ENCODE measurements around the gene C19orf67. TPM values are rescaled to one million over a fixed set of nuclear protein-coding genes. Genes with fewer than 3 reads are reported as not detected.
"Not testable (repeated sequence)": the region's sequence is repeated elsewhere in the genome, so short reads cannot be mapped to it uniquely, and the experiment has no call there.

Gene C19orf67
- polyA plus RNA-seq, 1 donor: 0.10 TPM

DNA sequence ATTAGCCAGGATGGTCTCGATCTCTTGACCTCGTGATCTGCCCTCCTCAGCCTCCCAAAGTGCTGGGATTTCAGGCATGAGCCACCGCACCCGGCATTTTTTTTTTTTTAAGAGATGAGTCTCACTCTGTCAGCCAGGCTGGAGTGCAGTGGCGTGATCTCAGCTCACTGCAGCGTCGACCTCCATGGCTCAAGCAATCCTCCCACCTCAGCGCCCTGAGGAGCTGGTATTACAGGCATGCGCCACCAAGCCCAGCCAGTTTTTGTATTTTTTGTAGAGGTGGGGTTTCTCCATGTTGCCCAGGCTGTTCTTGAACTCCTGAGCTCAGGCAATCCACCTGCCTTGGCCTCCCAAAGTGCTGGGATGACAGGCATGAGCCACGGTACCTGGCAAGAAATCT, 37.7 kb downstream of the C19orf67 start:
- not testable (repeated sequence) for H3K9me3 ChIP-seq (ENCODE audit: control insufficient read depth, low read depth, low read length); H3K36me3 ChIP-seq (ENCODE audit: control insufficient read depth, insufficient read depth, low read length); H3K27ac ChIP-seq (ENCODE audit: low read length); H3K4me3 ChIP-seq (ENCODE audit: low read length); DNase-seq; H3K4me1 ChIP-seq (ENCODE audit: control insufficient read depth, insufficient read depth, low read length); H3K27me3 ChIP-seq (ENCODE audit: control insufficient read depth, insufficient read depth, low read length)
- no CpG with 5 or more reads among the region's 10 CpGs for WGBS (ENCODE audit: insufficient coverage, low lambda C conversion rate)

DNA sequence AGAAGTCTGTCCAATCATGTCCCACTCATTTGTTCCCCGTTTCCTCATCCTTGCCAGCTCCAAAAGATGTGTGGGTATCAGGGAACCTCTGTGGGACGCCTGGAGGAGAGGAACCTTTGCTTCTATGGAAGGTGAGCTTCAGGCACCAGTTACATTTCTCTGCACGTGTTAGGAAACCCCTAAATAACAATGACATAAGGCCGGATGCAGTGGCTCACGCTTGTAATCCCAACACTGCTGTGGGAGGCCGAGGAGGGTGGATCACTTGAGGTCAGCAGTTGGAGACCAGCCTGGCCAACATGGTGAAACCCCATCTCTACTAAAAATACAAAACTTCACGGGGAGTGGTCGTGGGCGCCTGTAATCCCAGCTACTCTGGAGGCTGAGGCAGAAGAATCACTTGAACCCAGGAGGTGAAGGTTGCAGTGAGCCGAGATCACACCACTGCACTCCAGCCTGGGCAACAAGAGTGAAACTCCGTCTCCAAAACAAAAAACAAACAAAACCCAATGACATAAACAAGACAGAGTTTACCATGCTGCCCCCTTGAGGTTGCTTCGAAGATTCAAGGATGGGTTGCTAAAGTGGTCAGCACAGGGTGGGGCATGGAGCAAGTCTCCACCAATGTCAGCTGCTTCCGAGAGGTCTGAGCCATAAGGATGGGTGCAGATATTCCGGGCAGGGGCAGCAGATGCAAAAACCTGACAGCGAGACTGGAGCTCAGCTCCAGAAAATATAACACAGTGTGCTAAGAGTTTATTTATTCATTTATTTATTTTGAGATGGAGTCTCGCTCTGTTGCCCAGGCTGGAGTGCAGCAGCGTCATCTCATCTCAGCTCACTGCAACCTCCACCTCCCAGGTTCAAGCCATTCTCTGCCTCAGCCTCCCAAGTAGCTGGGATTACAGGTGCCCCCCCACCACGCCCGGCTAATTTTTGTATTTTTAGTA, 42.6 kb downstream of the C19orf67 start:
- DNase-seq: peak in 1 of 2 donors; percentile 52
- not testable (repeated sequence) for H3K4me1 ChIP-seq (ENCODE audit: control insufficient read depth, insufficient read depth, low read length); H3K36me3 ChIP-seq (ENCODE audit: control insufficient read depth, insufficient read depth, low read length); H3K4me3 ChIP-seq (ENCODE audit: low read length); H3K27me3 ChIP-seq (ENCODE audit: control insufficient read depth, insufficient read depth, low read length); H3K9me3 ChIP-seq (ENCODE audit: control insufficient read depth, low read depth, low read length); H3K27ac ChIP-seq (ENCODE audit: low read length)
- no CpG with 5 or more reads among the region's 19 CpGs for WGBS (ENCODE audit: insufficient coverage, low lambda C conversion rate)

GRCh38 chr19:14039181-14039580, 46.4 kb downstream of the C19orf67 start:
- no peaks in the 10 kb centered on the region for H3K9me3 ChIP-seq (ENCODE audit: control insufficient read depth, low read depth, low read length)
- no CpG with 5 or more reads among the region's 7 CpGs for whole genome bisulfite sequencing (ENCODE audit: insufficient coverage, low lambda C conversion rate)
- DNase-seq: no peak
- H3K4me3 ChIP-seq (ENCODE audit: low read length): no peak overlapping the region
- no peak overlapping the region for H3K27ac ChIP-seq (ENCODE audit: low read length)
- H3K36me3 ChIP-seq (ENCODE audit: control insufficient read depth, insufficient read depth, low read length): no peaks in the 10 kb centered on the region
- H3K4me1 ChIP-seq (ENCODE audit: control insufficient read depth, insufficient read depth, low read length): no peaks in the 10 kb centered on the region
- no peaks in the 10 kb centered on the region for H3K27me3 ChIP-seq (ENCODE audit: control insufficient read depth, insufficient read depth, low read length)

- Histone ChIP-seq H3K27ac (ENCODE audit: low read length) (no peak overlapping the region), H3K27me3 (ENCODE audit: control insufficient read depth, insufficient read depth, low read length) (peaks cover 5% of the 10 kb centered on the region), H3K9me3 (ENCODE audit: control insufficient read depth, low read depth, low read length) (no peaks in the 10 kb centered on the region), H3K4me1 (ENCODE audit: control insufficient read depth, insufficient read depth, low read length) (peaks cover 3% of the 10 kb centered on the region), H3K4me3 (ENCODE audit: low read length) (no peak overlapping the region), H3K36me3 (ENCODE audit: control insufficient read depth, insufficient read depth, low read length) (no peaks in the 10 kb centered on the region)
- WGBS (ENCODE audit: insufficient coverage, low lambda C conversion rate): 100% methylated on average over 3 of the region's 7 CpGs
- no peak for DNase-seq
These were observed 49.9 kb downstream of the C19orf67 start for GRCh38 chr19:14035706-14036105.

DNA sequence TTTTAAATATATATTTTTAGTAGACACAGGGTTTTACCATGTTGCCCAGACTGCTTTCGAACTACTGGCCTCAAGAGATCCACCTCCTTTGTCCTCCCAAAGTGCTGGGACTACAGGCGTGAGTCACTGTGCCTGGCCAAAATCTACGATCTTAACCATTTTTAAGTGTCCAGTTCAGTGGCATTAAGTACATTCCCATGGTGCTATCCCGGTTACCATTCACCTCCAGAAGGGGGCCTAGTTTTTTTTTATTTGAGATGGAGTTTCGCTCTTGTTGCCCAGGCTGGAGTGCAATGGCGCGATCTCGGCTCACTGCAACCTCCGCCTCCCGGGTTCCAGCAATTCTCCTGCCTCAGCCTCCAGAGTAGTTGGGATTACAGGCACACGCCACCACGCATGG, 50.4 kb downstream of the C19orf67 start:
- no CpG with 5 or more reads among the region's 12 CpGs for WGBS (ENCODE audit: insufficient coverage, low lambda C conversion rate)
- DNase-seq; H3K9me3 ChIP-seq (ENCODE audit: control insufficient read depth, low read depth, low read length); H3K36me3 ChIP-seq (ENCODE audit: control insufficient read depth, insufficient read depth, low read length); H3K4me1 ChIP-seq (ENCODE audit: control insufficient read depth, insufficient read depth, low read length); H3K27me3 ChIP-seq (ENCODE audit: control insufficient read depth, insufficient read depth, low read length); H3K27ac ChIP-seq (ENCODE audit: low read length); H3K4me3 ChIP-seq (ENCODE audit: low read length): not testable (repeated sequence)

DNA sequence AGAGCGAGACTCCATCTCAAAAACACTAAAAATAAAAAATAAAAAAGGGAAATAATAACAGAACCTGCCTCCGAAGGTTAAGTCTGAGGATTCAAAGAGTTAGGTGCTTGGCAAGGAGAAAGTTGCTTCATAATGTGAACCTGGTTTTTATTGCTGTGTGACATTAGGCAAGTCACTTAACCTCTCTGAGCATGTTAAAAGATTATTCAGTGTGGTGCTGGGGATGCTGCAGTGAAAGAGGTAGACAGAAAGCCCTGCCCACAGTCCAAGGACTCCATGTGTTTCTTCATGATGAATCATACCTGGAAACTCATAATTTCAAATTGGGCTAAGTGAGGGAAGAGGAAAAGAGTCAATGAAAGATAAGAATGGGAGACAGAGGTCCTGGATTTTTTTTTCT, 51.6 kb downstream of the C19orf67 start:
- WGBS (ENCODE audit: insufficient coverage, low lambda C conversion rate): 100% methylated on average over 1 of the region's 2 CpGs
- Histone ChIP-seq H3K9me3 (ENCODE audit: control insufficient read depth, low read depth, low read length) (no peaks in the 10 kb centered on the region), H3K4me3 (ENCODE audit: low read length) (no peak overlapping the region), H3K4me1 (ENCODE audit: control insufficient read depth, insufficient read depth, low read length) (peaks cover 3% of the 10 kb centered on the region), H3K36me3 (ENCODE audit: control insufficient read depth, insufficient read depth, low read length) (no peaks in the 10 kb centered on the region), H3K27me3 (ENCODE audit: control insufficient read depth, insufficient read depth, low read length) (peaks cover 5% of the 10 kb centered on the region), H3K27ac (ENCODE audit: low read length) (no peak overlapping the region)
- DNase-seq: no peak

- Histone ChIP-seq H3K27ac (ENCODE audit: low read length) (no peak within 1 kb of the TSS), H3K4me1 (ENCODE audit: control insufficient read depth, insufficient read depth, low read length) (peaks cover 3% of the 10 kb centered on the region), H3K4me3 (ENCODE audit: low read length) (peak within 1 kb of the TSS; percentile 70), H3K36me3 (ENCODE audit: control insufficient read depth, insufficient read depth, low read length) (no peaks in the 10 kb centered on the region), H3K27me3 (ENCODE audit: control insufficient read depth, insufficient read depth, low read length) (peaks cover 13% of the 10 kb centered on the region), H3K9me3 (ENCODE audit: control insufficient read depth, low read depth, low read length) (no peaks in the 10 kb centered on the region)
- peak; percentile 56 to 80 for DNase-seq
- no CpG with 5 or more reads among the region's 63 CpGs for whole genome bisulfite sequencing (ENCODE audit: insufficient coverage, low lambda C conversion rate)
These were observed 53.7 kb downstream of the C19orf67 start, which contains the start of gene IL27RA for GRCh38 chr19:14031719-14032480. TSS of gene IL27RA (plus strand) at chr19:14031762. CDS start at chr19:14031873, 111 bp downstream.

Other genes with a start within 250 kb of the C19orf67 start
- 2.3 TPM for gene NANOS3, start 208.6 kb downstream of the C19orf67 start, polyA plus RNA-seq
- gene BRME1, start 179.7 kb downstream of the C19orf67 start, polyA plus RNA-seq: 4.7 TPM
- 42.2 TPM for gene CC2D1A, start 179.6 kb downstream of the C19orf67 start, polyA plus RNA-seq
- gene PODNL1, start 147.4 kb downstream of the C19orf67 start, polyA plus RNA-seq: 1.6 TPM
- 26.8 TPM for gene DCAF15, start 133.3 kb downstream of the C19orf67 start, polyA plus RNA-seq
- 17.1 TPM for gene RFX1, start 79.5 kb downstream of the C19orf67 start, polyA plus RNA-seq
- 0.31 TPM for gene RLN3, start 57.6 kb downstream of the C19orf67 start, polyA plus RNA-seq
- gene IL27RA, start 54.0 kb downstream of the C19orf67 start, polyA plus RNA-seq: 6.4 TPM
- 2.3 TPM for gene PALM3, start 23.7 kb downstream of the C19orf67 start, polyA plus RNA-seq
- gene MISP3, start 13.0 kb downstream of the C19orf67 start, polyA plus RNA-seq: 12.3 TPM
- gene SAMD1, start 5.0 kb upstream of the C19orf67 start, polyA plus RNA-seq: 40.1 TPM
- 66.7 TPM for gene PRKACA, start 32.0 kb upstream of the C19orf67 start, polyA plus RNA-seq
- gene ASF1B, start 50.8 kb upstream of the C19orf67 start, polyA plus RNA-seq: 13.1 TPM
- gene ADGRL1, start 120.4 kb upstream of the C19orf67 start, polyA plus RNA-seq: 25.6 TPM

Data from large intestine (tissue), 3 donors.